Epithelial cell of prostate (primary cell): ENCODE measurements around the gene SPRR2F.
"Not testable (repeated sequence)": the region's sequence is repeated elsewhere in the genome, so short reads cannot be mapped to it uniquely, and the experiment has no call there.

ENCODE experiments used
- DNase-seq: peaks from one replicate; pipeline ENCODE4 v3.0.0-alpha.2; 2011; ENCODE audit warnings: low read depth, low spot score
- H3K27ac ChIP-seq: fragments of 450-650 bp; 2 replicates; pipeline ENCODE4 v1.5.1; 2017; ENCODE audit warnings: mild to moderate bottlenecking

Gene SPRR2F, protein sequence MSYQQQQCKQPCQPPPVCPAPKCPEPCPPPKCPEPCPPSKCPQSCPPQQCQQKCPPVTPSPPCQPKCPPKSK

DNA sequence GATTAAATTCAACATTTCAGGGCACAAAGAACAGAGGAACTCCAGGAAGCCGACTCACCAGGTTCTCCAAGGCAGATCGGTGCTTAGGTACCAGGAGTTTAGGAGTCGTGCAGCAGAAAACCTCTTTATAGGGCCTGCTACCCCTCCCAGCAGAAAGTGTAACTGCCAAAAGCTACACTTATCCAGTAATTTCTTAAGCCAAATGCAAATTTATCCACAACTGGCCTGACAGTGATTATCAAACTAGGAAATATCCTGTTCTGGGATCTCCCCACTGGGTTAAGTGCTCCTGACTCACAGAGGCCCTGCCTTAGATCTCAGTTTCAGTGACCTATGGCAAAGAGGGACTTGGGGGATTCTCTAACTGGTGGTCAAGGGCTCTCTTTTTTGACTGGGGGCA, at the start of gene SPRR2F:
SPRR2F (minus strand) TSS at position 101 of the 400 bp plus-strand sequence. CDS start 783 bp downstream, outside the sequence.
- no peak within 1 kb of the TSS for H3K27ac ChIP-seq
- DNase-seq = no peak

DNA sequence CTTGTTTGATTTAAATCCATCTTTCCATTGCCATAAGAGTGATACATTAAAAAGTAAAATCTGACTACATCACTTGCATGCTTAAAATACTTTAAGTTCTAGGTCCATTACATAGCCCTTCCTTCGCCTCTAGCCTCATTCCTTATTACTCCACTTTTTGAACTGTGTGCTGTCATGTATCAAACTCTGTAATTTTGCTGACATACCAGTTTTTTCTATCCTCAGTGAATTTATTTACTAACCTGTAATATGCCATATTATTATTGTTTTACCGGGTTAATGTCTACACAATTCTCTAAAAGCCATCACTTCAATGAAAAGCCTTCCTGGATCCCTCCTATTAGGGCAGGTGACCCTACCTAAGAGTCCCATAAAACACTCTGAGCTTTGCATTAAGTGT, 42.2 kb upstream of the SPRR2F start:
- H3K27ac ChIP-seq = no peak overlapping the region
- DNase-seq = no peak

- no peak for DNase-seq
These were observed 39.2 kb upstream of the SPRR2F start for GRCh38 chr1:153152481-153152880.

GRCh38 chr1:153150846-153151245, 37.5 kb upstream of the SPRR2F start, which contains the start of gene SPRR2G:
Gene SPRR2G, minus strand, starts transcription at chr1:153150890. Its CDS starts 780 bp downstream, at chr1:153150110.
- DNase-seq = no peak
- no peak within 1 kb of the TSS for H3K27ac ChIP-seq

More at GRCh38 chr1:153152481-153152880, 39.2 kb upstream of the SPRR2F start:
- no peak overlapping the region for H3K27ac ChIP-seq

DNA sequence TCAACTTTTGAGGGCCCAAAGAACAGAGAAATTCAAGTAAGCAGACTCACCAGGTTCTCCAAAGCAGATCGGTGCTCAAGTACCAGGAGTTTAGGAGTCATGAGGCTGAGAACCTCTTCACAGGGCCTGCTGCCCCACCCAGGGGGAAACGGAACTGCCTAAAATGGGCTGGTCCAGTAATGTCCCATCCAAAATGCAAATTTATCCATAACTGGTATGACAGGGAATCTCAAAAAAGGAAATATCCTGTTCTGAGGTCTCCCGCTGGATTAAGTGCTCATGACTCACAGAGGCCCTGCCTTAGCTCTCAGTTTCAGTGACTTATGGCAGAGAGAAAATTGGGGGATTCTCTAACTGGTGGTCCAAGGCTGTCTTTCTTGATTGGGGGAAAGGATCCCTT, 28.1 kb upstream of the SPRR2F start:
- no peak overlapping the region for H3K27ac ChIP-seq

DNA sequence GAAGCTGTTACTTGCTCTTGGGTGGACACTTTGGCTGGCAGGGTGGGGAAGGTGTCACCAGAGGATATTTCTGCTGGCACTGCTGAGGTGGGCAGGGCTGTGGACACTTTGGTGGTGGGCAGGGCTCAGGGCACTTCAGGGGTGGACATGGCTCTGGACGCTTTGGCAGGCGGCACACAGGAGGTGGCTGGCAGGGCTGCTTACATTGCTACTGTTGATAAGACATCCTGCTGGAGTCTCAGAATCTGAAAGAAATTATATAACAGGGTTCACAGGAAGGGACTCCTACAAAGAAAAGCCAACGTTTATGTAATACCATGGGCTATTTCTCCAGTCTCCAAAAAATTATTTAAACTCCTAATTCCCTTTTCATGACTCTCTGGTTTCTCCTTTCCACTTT, 27.2 kb upstream of the SPRR2F start:
- no peak for DNase-seq
- H3K27ac ChIP-seq = no peak overlapping the region

More for the DNA sequence above, 28.1 kb upstream of the SPRR2F start:
- no peak for DNase-seq

GRCh38 chr1:153133743-153134142, 20.4 kb upstream of the SPRR2F start:
- no peak overlapping the region for H3K27ac ChIP-seq
- no peak for DNase-seq

DNA sequence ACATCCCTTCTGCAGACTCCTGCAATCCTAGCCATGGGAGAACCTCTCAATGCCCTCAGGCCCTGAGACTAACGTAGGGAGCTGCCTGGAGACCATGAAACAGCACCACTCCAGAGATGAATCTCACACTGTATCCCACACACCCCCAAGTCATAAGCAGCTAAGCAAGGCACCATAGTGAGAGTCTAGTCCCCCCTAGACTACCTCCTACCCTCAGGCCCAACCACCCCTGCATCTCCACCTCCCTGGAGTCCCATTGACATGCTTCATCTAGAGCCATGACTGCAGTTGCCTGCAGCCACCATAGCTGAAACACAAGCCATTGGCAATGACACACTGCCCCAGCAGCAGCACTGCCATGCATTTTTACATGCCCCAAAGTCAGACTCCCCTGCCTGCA, 20.0 kb upstream of the SPRR2F start:
- H3K27ac ChIP-seq = no peak overlapping the region
- no peak for DNase-seq

GRCh38 chr1:153128688-153129087, 15.4 kb upstream of the SPRR2F start:
- DNase-seq, H3K27ac ChIP-seq: not testable (repeated sequence)

GRCh38 chr1:153127296-153127695, 14.0 kb upstream of the SPRR2F start:
- no peak for DNase-seq

DNA sequence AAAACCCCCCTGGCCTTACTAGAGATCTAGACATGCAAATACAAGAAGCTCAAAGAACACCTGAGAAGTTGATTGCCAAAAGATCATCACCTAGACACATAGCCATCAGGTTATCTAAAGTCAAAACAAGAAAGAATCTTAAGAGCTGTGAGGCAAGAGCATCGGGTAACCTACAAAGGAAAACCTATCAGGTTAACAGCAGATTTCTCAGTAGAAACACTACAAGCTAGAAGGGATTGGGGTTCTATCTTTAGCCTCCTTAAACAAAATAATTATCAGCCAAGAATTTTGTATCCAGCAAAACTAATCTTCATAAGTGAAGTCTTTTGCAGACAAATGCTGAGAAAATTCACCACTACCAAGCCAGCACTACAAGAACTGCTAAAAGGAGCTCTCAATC, 12.2 kb upstream of the SPRR2F start:
- no peak overlapping the region for H3K27ac ChIP-seq
- DNase-seq = no peak

More at GRCh38 chr1:153127296-153127695, 14.0 kb upstream of the SPRR2F start:
- peak overlapping the region; percentile 23 for H3K27ac ChIP-seq

DNA sequence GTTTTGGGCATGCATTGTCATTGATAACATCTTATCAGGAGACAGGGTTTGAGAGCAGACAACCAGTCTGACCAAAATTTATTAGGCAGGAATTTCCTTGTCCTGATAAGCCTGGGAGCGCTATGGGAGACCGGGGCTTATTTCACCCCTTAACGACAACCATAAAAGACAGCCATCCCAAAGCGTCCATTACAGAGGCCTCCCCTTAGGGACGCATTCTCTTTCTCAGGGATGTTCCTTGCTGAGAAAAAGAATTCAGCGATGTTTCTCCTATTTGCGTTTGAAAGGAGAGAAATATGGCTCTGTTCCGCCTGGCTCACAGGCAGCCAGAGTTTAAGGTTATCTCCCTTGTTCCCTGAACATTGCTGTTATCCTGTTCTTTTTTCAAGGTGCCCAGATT, 10.5 kb upstream of the SPRR2F start:
- peak overlapping the region; percentile 89 for H3K27ac ChIP-seq
- DNase-seq = not testable (repeated sequence)

- DNase-seq = peak; percentile 98
- H3K27ac ChIP-seq = peak overlapping the region; percentile 89
These were observed 9.6 kb upstream of the SPRR2F start for GRCh38 chr1:153122831-153123421.

DNA sequence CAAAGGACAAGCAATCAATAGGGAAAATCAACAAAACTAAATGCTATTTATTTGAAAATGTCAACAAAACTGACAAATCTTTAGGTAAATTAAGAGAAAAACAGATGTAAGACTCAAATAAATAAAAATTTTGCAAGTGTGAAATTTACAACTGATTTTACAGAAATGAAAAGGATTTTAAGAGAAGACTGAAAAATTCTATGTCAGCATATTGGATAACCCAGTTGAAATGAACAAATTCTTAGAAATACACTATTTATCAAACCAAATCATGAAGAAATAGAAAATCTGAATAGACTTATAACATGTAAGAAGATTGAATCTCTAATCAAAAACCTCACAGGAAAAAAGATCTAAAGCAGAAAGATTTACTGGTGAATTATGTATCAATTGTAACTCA, 7.6 kb upstream of the SPRR2F start:
- no peak overlapping the region for H3K27ac ChIP-seq
- DNase-seq = no peak

- no peak for DNase-seq
- no peak overlapping the region for H3K27ac ChIP-seq
These were observed 6.2 kb upstream of the SPRR2F start for GRCh38 chr1:153119491-153119971.

DNA sequence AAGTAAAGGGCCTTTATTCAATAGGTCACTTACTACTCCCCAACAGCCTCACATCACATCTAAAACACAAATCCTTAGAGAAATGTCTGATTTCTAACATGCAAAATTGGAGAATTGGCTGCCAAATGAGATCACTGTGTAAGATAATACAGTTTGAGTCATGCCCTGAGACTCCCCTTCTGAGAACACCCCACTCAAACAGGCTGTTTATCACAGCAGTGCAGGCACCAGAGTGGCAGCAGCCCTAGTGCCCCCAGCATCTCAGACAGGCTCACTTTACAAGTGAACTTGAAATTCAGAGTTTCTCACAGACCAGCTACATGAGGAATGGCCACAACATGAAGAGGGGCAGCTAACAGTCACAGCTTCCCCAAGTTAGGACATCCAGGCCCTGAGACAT, 1.9 kb upstream of the SPRR2F start:
- not testable (repeated sequence) for H3K27ac ChIP-seq, DNase-seq

GRCh38 chr1:153112454-153112853, 862 bp downstream of the SPRR2F start:
- DNase-seq, H3K27ac ChIP-seq: not testable (repeated sequence)

- H3K27ac ChIP-seq = peak overlapping the region; percentile 87
- DNase-seq = peak; percentile 94
These were observed 13.1 kb downstream of the SPRR2F start for GRCh38 chr1:153100245-153100644.

DNA sequence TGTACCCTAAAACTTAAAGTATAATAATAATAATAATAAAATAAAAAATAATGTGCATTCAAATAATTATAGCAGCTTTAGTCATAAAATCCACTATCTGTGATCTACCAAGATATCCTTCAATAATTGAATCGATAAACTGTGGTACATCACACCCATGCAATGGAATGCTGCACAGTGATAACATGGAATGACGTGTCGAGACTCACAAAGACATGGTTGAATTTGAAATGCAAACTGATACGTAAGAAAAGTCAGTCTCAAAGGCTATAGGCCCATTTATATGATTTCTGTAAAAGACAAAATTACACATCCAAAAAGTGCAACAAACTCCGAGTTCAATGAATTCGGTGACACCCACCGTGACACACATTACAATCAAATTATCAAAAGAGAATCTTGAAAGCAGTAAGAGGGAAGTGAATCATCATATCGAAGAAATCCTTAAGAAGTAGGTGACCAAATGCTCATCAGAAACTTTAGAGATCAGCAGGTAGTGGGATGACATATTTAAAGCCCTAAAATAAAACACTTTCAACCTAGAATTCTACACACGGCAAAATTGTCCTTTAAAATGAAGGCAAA, 13.8 kb downstream of the SPRR2F start:
- peak overlapping the region; percentile 87 for H3K27ac ChIP-seq
- no peak for DNase-seq

DNA sequence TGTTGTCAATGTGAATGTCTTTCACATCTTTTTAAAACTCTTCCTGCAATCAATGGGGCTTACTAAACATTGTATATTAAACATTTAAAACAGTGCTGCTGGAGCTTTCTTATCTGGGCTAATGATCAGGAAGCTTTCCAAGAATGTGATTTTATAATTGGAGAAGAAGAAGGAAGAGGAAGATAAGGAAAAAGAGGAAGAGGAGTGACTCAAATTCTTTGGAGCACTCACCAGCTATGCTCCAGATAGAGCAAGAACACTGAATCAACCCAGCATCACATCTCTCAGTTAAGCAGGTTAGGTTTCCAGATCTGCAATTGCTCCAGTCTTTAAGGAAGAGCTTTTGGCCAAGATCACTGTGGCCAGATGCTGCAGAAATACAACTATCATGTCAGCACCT, 17.6 kb downstream of the SPRR2F start:
- no peak for DNase-seq
- H3K27ac ChIP-seq = no peak overlapping the region

GRCh38 chr1:153094426-153094825, 18.9 kb downstream of the SPRR2F start, which contains the start of gene SPRR2E:
Gene SPRR2E, minus strand, starts transcription at chr1:153094526. Its CDS starts 775 bp downstream, at chr1:153093751.
- DNase-seq = no peak
- H3K27ac ChIP-seq = peak within 1 kb of the TSS; percentile 9
